ENCODE measurements around the gene PPP6R2. TPM values are rescaled to one million over a fixed set of nuclear protein-coding genes. Genes with fewer than 3 reads are reported as not detected.
A peak's percentile ranks its signal among the peaks of the same experiment; 100 is the strongest.

Gene PPP6R2, protein sequence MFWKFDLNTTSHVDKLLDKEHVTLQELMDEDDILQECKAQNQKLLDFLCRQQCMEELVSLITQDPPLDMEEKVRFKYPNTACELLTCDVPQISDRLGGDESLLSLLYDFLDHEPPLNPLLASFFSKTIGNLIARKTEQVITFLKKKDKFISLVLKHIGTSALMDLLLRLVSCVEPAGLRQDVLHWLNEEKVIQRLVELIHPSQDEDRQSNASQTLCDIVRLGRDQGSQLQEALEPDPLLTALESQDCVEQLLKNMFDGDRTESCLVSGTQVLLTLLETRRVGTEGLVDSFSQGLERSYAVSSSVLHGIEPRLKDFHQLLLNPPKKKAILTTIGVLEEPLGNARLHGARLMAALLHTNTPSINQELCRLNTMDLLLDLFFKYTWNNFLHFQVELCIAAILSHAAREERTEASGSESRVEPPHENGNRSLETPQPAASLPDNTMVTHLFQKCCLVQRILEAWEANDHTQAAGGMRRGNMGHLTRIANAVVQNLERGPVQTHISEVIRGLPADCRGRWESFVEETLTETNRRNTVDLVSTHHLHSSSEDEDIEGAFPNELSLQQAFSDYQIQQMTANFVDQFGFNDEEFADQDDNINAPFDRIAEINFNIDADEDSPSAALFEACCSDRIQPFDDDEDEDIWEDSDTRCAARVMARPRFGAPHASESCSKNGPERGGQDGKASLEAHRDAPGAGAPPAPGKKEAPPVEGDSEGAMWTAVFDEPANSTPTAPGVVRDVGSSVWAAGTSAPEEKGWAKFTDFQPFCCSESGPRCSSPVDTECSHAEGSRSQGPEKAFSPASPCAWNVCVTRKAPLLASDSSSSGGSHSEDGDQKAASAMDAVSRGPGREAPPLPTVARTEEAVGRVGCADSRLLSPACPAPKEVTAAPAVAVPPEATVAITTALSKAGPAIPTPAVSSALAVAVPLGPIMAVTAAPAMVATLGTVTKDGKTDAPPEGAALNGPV
- total RNA-seq: 10 to 100 TPM; 29.0 to 64.5 (median 43.9) TPM
- 10 to 100 TPM; 15.0 to 57.5 (median 22.4) TPM for polyA plus RNA-seq

DNA sequence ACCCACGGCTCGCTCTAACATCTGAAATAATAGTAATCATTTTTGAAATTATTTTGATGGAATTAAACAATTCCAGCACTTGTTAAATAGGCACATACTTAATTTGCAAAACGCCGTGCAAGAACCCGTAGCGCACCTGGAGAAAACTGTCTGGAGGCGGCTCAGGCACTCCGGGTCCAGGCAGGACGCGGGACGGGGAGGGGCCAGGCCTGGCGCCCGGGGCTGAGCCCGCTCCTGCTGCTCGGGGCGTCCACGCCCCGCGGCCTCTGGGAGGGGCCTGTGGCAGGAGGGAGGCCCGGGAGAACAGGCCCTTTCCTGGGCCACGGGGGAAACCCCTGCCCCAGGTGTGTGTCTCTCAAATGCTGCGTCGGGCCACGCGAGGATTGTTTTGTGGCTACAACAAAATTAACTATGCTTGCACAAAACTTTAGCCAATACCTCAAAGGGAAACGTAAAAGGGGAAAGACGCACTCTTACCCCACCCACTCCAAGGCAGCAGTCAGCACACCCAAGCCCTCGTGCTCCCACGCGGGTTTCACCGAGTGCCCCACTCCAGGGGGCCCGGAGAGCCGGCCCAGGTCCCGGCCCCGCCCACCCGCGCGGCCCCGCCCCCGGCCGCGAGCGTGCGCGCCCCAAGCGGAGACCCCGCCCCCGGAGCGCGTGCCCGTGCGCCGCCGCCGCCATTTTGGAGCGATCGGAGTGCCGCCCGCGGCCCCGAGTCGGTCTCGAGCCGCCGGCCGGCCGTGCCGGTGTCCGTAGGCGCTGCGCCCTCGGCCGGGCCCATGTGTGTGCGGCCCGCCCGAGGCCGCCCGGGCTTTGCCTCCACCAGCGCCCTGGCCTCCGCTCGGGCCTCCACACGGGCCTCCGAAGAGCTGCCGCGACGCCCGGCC is at the start of gene PPP6R2:
Gene PPP6R2 (plus strand): TSS at position 677 of the 890 bp plus-strand sequence. CDS start 50,582 bp downstream, outside the sequence.
- WGBS, 2 donors: 0 to 1% methylated on average over 87 of the region's 87 CpGs
- peak; percentile 90 for DNase-seq

DNA sequence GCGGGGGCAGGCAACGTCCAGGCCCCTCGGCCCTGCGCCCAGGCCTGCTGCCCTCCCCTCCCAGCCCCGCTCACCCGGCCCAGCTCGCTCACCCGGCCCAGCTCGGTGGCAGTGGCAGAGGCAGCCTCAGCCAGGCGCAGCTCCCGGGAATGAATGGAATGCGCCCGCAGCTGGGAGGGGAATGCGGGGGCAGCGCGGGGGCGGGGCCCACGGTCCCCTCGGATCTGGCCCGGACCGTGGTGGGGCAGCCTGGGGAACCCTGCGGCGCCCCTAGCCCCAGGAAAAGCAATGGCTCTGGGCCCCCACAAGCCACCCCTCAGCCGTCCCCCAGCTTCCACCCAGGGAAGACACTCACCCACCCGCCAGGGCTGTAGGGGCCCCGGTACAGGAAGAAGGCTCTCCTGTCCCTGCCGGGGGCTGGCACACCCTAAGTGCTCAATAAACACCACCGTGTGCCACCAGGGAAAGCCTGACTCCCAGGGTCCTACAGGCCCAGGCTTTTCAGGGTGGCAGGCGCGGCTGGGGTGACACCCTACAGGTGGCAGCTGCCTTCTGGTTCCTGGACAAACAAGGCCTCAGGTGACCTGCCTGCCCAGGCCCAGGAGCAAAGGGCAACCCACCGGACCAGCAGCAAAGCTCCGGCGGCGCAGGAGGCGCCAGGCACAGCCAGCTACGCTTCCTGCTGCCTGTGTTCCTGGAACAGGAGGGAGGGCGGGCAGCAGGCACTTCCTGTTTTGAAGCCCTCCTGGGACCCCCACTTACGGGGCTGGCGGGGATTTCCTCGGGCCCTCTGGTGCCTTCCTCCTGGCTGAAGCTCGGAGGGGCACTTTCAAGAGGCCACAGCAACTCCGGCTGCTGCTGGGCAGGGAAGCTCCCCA is 49.4 kb upstream of the PPP6R2 start:
- WGBS, 2 donors: 4 to 13% methylated on average over 42 of the region's 42 CpGs

More for the DNA sequence above, at the start of gene PPP6R2:
- no peaks in the 10 kb centered on the region for H3K9me3 ChIP-seq
- H3K36me3 ChIP-seq: no peaks in the 10 kb centered on the region
- peaks cover 0 to 27% (median 19%) of the 10 kb centered on the region in 4 donors for H3K4me1 ChIP-seq
- TF ChIP-seq, protein P1, sequence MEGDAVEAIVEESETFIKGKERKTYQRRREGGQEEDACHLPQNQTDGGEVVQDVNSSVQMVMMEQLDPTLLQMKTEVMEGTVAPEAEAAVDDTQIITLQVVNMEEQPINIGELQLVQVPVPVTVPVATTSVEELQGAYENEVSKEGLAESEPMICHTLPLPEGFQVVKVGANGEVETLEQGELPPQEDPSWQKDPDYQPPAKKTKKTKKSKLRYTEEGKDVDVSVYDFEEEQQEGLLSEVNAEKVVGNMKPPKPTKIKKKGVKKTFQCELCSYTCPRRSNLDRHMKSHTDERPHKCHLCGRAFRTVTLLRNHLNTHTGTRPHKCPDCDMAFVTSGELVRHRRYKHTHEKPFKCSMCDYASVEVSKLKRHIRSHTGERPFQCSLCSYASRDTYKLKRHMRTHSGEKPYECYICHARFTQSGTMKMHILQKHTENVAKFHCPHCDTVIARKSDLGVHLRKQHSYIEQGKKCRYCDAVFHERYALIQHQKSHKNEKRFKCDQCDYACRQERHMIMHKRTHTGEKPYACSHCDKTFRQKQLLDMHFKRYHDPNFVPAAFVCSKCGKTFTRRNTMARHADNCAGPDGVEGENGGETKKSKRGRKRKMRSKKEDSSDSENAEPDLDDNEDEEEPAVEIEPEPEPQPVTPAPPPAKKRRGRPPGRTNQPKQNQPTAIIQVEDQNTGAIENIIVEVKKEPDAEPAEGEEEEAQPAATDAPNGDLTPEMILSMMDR (IDR thresholded peaks at IDR 0.05): peak in 2 of 4 experiments; percentile 15 to 16
- no peak for TF ChIP-seq EP300 (IDR thresholded peaks at IDR 0.05)
- TF ChIP-seq POLR2AphosphoS5 (IDR thresholded peaks at IDR 0.05): peak in 2 of 4 donors; percentile 52 to 60
- TF ChIP-seq POLR2A (IDR thresholded peaks at IDR 0.05): no peak
- no peaks in the 10 kb centered on the region for H3K27me3 ChIP-seq
- peak within 1 kb of the TSS; percentile 76 to 99 (median 92) for H3K4me3 ChIP-seq
- intact Hi-C loops (cut with DNase I): loop anchor here (1.0 to 2.0 kb wide), 3 partner anchors 16 to 92 kb away; partner anchors contain the start of genes DENND6B and HDAC10
- peak within 1 kb of the TSS; percentile 75 to 89 (median 82) for H3K27ac ChIP-seq

DNA sequence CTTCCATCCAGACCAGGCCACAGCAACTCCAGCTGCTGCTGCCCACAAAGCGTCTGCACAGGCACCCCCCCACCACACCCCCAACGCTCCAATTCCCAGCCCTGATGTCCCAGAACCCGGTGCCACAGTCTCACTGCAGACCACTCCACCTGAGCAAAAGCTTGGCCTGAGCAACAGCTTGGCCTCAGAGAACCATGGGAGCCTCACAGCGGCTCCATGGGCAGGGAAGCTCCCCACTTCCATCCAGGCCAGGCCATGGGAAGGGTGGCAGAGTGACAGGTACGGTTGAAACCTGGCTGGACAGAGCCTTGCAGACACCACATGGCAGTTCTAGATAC is 48.8 kb upstream of the PPP6R2 start:
- WGBS, 2 donors: 22 to 37% methylated on average over 5 of the region's 5 CpGs
- no peak overlapping the region for H3K4me3 ChIP-seq
- peaks cover 4 to 18% (median 13%) of the 10 kb centered on the region in 4 donors for H3K36me3 ChIP-seq
- DNase-seq: no peak
- no peaks in the 10 kb centered on the region for H3K9me3 ChIP-seq
- intact Hi-C loops (cut with DNase I): loop anchor here (5.0 kb wide), 1 partner anchor 33 kb away; the partner anchor contains the start of gene DENND6B
- H3K27ac ChIP-seq: peak overlapping the region; percentile 80 to 86 (median 84)
- TF ChIP-seq POLR2AphosphoS5 (IDR thresholded peaks at IDR 0.05): no peak
- TF ChIP-seq, protein P1 (IDR thresholded peaks at IDR 0.05): no peak
- TF ChIP-seq EP300 (IDR thresholded peaks at IDR 0.05): no peak
- no peak for TF ChIP-seq POLR2A (IDR thresholded peaks at IDR 0.05)
- H3K4me1 ChIP-seq: peaks cover 0 to 71% (median 60%) of the 10 kb centered on the region in 4 donors
- H3K27me3 ChIP-seq: no peaks in the 10 kb centered on the region

More for the DNA sequence above, 49.4 kb upstream of the PPP6R2 start:
- H3K4me3 ChIP-seq: peak overlapping the region in 3 of 4 donors; percentile 25 to 38 (median 26)
- peaks cover 0 to 65% (median 54%) of the 10 kb centered on the region in 4 donors for H3K4me1 ChIP-seq
- H3K27ac ChIP-seq: peak overlapping the region; percentile 80 to 86 (median 84)
- H3K27me3 ChIP-seq: no peaks in the 10 kb centered on the region
- DNase-seq: no peak
- H3K9me3 ChIP-seq: no peaks in the 10 kb centered on the region
- intact Hi-C loops (cut with DNase I): loop anchor here (5.0 kb wide), 1 partner anchor 34 kb away; the partner anchor contains the start of gene DENND6B
- H3K36me3 ChIP-seq: peaks cover 10 to 24% (median 19%) of the 10 kb centered on the region in 4 donors
- TF ChIP-seq POLR2AphosphoS5 (IDR thresholded peaks at IDR 0.05) (peak in 2 of 4 donors; percentile 6 to 32), POLR2A (IDR thresholded peaks at IDR 0.05) (no peak), EP300 (IDR thresholded peaks at IDR 0.05) (no peak)
- TF ChIP-seq, protein P1 (IDR thresholded peaks at IDR 0.05): no peak
